ENCODE results near the gene COL8A1.

GRCh38 chr3:99683876-99684275, 45.5 kb downstream of the COL8A1 start:
- TF ChIP-seq, protein P1, sequence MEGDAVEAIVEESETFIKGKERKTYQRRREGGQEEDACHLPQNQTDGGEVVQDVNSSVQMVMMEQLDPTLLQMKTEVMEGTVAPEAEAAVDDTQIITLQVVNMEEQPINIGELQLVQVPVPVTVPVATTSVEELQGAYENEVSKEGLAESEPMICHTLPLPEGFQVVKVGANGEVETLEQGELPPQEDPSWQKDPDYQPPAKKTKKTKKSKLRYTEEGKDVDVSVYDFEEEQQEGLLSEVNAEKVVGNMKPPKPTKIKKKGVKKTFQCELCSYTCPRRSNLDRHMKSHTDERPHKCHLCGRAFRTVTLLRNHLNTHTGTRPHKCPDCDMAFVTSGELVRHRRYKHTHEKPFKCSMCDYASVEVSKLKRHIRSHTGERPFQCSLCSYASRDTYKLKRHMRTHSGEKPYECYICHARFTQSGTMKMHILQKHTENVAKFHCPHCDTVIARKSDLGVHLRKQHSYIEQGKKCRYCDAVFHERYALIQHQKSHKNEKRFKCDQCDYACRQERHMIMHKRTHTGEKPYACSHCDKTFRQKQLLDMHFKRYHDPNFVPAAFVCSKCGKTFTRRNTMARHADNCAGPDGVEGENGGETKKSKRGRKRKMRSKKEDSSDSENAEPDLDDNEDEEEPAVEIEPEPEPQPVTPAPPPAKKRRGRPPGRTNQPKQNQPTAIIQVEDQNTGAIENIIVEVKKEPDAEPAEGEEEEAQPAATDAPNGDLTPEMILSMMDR (IDR thresholded peaks at IDR 0.05; ENCODE audit: low read depth, low read length), result no peak
- no peak for TF ChIP-seq EZH2phosphoT487 (IDR thresholded peaks at IDR 0.05; ENCODE audit: low read depth)
